GM20000 (cell line): ENCODE data around the gene SYNDIG1L.
"Not testable (repeated sequence)": the region's sequence is repeated elsewhere in the genome, so short reads cannot be mapped to it uniquely, and the experiment has no call there.

Experiments
- DNase-seq: peaks from one replicate; pipeline ENCODE4 v3.0.0; 2012; ENCODE audit warnings: low spot score
- CTCF ChIP-seq: IDR thresholded peaks from 2 replicates; pipeline ENCODE4 v1.5.1; 2012; ENCODE audit warnings: mild to moderate bottlenecking, control low read depth; ENCODE audit errors: extremely low read depth, missing control alignments

Gene SYNDIG1L

GRCh38 chr14:74394549-74394948, 31.5 kb downstream of the SYNDIG1L start:
- no peak for DNase-seq
- no peak for TF ChIP-seq CTCF

- TF ChIP-seq CTCF = no peak
Measured at GRCh38 chr14:74392616-74393570, 33.1 kb downstream of the SYNDIG1L start.

GRCh38 chr14:74391479-74391878, 34.5 kb downstream of the SYNDIG1L start:
- DNase-seq = no peak
- TF ChIP-seq CTCF = no peak

More at GRCh38 chr14:74392616-74393570, 33.1 kb downstream of the SYNDIG1L start:
- no peak for DNase-seq

GRCh38 chr14:74390505-74390904, 35.5 kb downstream of the SYNDIG1L start:
- DNase-seq = not testable (repeated sequence)

- DNase-seq = no peak
- TF ChIP-seq CTCF = no peak
Measured at GRCh38 chr14:74389980-74390379, 36.0 kb downstream of the SYNDIG1L start.

GRCh38 chr14:74382231-74382630, 43.8 kb downstream of the SYNDIG1L start:
- no peak for DNase-seq
- no peak for TF ChIP-seq CTCF

- not testable (repeated sequence) for DNase-seq
Measured at GRCh38 chr14:74381571-74381970, 44.4 kb downstream of the SYNDIG1L start.

GRCh38 chr14:74380845-74381244, 45.2 kb downstream of the SYNDIG1L start:
- no peak for DNase-seq
- no peak for TF ChIP-seq CTCF
